ENCODE data around the gene PTAFR. TPM values are rescaled to one million over a fixed set of nuclear protein-coding genes. Genes with fewer than 3 reads are reported as not detected.
A peak's percentile ranks its signal among the peaks of the same experiment; 100 is the strongest.

The PTAFR gene
- total RNA-seq, 2 donors from 2014 or later: 0.12 to 0.46 TPM

DNA sequence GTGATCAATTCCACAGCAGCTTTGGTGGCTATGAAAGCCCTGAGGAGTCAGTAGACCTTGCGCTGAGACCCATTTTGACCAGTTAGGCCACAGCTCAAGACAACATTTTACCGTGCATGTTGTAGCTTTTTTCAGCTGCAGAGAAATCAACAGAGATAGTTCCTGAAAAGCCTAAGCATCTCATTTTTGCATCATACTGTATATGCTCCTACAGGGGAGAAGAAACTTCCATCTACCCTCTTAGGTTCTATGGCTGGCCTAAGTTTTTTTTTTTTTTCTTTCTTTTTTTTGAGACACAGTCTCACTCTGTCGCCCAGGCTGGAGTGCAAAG is 63.3 kb downstream of the PTAFR start:
- no peak overlapping the region for H3K4me3 Mint-ChIP-seq
- peaks cover 39% of the 10 kb centered on the region for H3K27me3 Mint-ChIP-seq (ENCODE audit: low read depth)
- no peaks in the 10 kb centered on the region for H3K9me3 Mint-ChIP-seq
- H3K36me3 Mint-ChIP-seq (ENCODE audit: insufficient read depth in 2 of 2): no peaks in the 10 kb centered on the region
- H3K4me1 Mint-ChIP-seq (ENCODE audit: low read depth): peaks cover 27% of the 10 kb centered on the region
- DNase-seq (no peak), ATAC-seq (replicated peaks in 1 of 2) (no peak)
- no peak overlapping the region for H3K27ac Mint-ChIP-seq

DNA sequence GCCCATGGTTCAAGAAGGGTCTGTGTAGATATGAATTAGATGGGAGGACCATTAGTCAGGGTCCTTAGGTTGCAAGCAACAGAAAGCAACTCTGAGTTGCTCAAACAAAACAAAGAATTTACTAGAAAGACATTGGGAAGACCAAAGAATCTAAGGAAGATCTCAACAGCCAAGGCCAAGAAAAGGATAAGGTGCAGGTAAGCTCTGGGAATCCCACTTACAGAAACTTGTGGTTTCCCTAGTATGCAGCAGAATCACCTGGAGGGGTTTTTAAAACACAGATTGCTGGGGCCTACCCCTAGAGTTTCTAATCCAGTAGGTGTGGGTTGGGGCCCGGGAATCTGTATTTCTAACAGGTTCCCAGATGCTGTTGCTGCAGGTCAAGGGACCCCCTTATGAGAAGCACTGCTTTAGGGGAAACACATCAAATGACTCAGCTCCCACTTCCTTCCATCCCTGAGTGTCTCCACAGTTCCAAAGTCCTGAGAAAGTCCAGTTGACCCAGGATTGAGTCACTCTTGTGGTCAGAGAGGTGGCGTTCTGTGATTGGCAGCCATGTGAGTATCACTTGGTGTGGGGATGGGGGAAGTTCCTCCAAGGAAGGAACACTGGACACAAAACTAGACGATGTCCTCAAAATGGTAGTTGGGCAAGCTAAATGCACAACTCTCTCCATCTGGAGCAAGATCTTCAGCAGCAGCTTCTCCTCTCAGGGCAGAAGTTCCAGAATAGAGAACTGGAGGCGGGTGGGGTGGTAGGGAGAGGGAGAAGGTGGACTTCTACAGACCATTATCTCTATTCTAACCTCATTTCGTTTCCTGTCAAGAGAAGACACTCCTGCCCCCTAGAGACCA is 63.9 kb downstream of the PTAFR start:
- Mint-ChIP-seq H3K36me3 (ENCODE audit: insufficient read depth in 2 of 2) (no peaks in the 10 kb centered on the region), H3K27me3 (ENCODE audit: low read depth) (peaks cover 40% of the 10 kb centered on the region), H3K27ac (no peak overlapping the region), H3K4me1 (ENCODE audit: low read depth) (peaks cover 27% of the 10 kb centered on the region), H3K4me3 (no peak overlapping the region), H3K9me3 (no peaks in the 10 kb centered on the region)
- DNase-seq (peak; percentile 10 to 11), ATAC-seq (replicated peaks in 1 of 2) (no peak)

GRCh38 chr1:28111157-28111556 is 65.3 kb downstream of the PTAFR start:
- ATAC-seq (replicated peaks in 1 of 2) (peak; percentile 20 to 40), DNase-seq (no peak)
- Mint-ChIP-seq H3K4me3 (no peak overlapping the region), H3K27me3 (ENCODE audit: low read depth) (peaks cover 32% of the 10 kb centered on the region), H3K36me3 (ENCODE audit: insufficient read depth in 2 of 2) (no peaks in the 10 kb centered on the region), H3K27ac (no peak overlapping the region), H3K9me3 (no peaks in the 10 kb centered on the region), H3K4me1 (ENCODE audit: low read depth) (peaks cover 27% of the 10 kb centered on the region)

DNA sequence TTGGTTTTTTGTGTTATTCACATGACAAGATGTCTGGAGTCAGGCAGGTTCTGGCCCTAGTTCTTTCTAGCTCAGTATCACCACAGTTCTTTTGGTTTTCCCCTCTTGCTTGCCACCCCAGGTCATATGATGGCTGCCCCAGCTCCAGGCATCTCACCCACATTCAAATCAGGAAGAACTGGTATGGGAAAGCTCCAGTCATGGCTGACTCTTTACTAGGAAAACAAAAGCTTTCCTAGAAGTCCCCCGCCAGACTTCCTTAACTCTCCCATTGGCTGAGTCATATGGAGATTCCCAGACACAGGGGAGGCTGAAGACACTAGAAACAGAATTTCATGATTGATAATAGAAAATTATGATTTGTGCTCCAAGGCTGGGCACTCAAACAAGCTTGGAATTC is 65.9 kb downstream of the PTAFR start:
- Mint-ChIP-seq H3K4me3 (no peak overlapping the region), H3K4me1 (ENCODE audit: low read depth) (peaks cover 25% of the 10 kb centered on the region), H3K9me3 (no peaks in the 10 kb centered on the region), H3K27ac (no peak overlapping the region), H3K36me3 (ENCODE audit: insufficient read depth in 2 of 2) (no peaks in the 10 kb centered on the region), H3K27me3 (ENCODE audit: low read depth) (peaks cover 32% of the 10 kb centered on the region)
- DNase-seq (no peak), ATAC-seq (replicated peaks in 1 of 2) (no peak)

- H3K27me3 Mint-ChIP-seq (ENCODE audit: low read depth): peaks cover 35% of the 10 kb centered on the region
- no peak overlapping the region for H3K27ac Mint-ChIP-seq
- H3K36me3 Mint-ChIP-seq (ENCODE audit: insufficient read depth in 2 of 2): no peaks in the 10 kb centered on the region
- peaks cover 19% of the 10 kb centered on the region for H3K4me1 Mint-ChIP-seq (ENCODE audit: low read depth)
- no peak for ATAC-seq (replicated peaks in 1 of 2)
- no peak overlapping the region for H3K4me3 Mint-ChIP-seq
- no peaks in the 10 kb centered on the region for H3K9me3 Mint-ChIP-seq
- no peak for DNase-seq
These were observed 66.9 kb downstream of the PTAFR start for GRCh38 chr1:28109639-28110038.

- DNase-seq (no peak), ATAC-seq (replicated peaks in 1 of 2) (no peak)
- no peaks in the 10 kb centered on the region for H3K9me3 Mint-ChIP-seq
- peaks cover 17% of the 10 kb centered on the region for H3K4me1 Mint-ChIP-seq (ENCODE audit: low read depth)
- peaks cover 40% of the 10 kb centered on the region for H3K27me3 Mint-ChIP-seq (ENCODE audit: low read depth)
- no peaks in the 10 kb centered on the region for H3K36me3 Mint-ChIP-seq (ENCODE audit: insufficient read depth in 2 of 2)
- no peak overlapping the region for H3K27ac Mint-ChIP-seq
- H3K4me3 Mint-ChIP-seq: no peak overlapping the region
These were observed 68.5 kb downstream of the PTAFR start for GRCh38 chr1:28108001-28108400.

- Mint-ChIP-seq H3K4me1 (ENCODE audit: low read depth) (no peaks in the 10 kb centered on the region), H3K27me3 (ENCODE audit: low read depth) (peaks cover 19% of the 10 kb centered on the region), H3K9me3 (no peaks in the 10 kb centered on the region), H3K4me3 (no peak overlapping the region), H3K27ac (no peak overlapping the region), H3K36me3 (ENCODE audit: insufficient read depth in 2 of 2) (no peaks in the 10 kb centered on the region)
- DNase-seq: no peak
- no peak for ATAC-seq (replicated peaks in 1 of 2)
These were observed 71.5 kb downstream of the PTAFR start for GRCh38 chr1:28104866-28105467.

DNA sequence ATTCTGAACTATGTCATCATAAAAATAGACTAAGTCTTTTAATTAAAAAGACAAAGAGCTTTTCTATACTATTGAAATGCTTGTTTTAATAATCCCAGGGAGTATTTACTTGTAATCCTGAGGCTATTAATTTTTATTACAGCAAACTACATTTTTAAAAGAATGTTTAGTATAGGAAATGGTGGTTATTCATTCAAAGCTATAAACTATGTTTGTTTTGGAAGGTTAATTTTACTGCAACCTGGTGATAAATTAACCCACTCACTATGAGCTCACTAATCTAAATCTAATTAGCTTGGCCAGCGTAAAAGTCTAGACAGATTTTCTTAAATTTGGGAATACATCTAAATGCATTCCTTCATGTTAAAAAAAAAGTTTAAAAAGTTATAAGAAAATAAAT is 74.3 kb downstream of the PTAFR start:
- ATAC-seq (replicated peaks in 1 of 2): no peak
- Mint-ChIP-seq H3K4me1 (ENCODE audit: low read depth) (no peaks in the 10 kb centered on the region), H3K36me3 (ENCODE audit: insufficient read depth in 2 of 2) (no peaks in the 10 kb centered on the region), H3K27me3 (ENCODE audit: low read depth) (peaks cover 10% of the 10 kb centered on the region), H3K4me3 (no peak overlapping the region), H3K27ac (no peak overlapping the region), H3K9me3 (no peaks in the 10 kb centered on the region)
- no peak for DNase-seq

DNA sequence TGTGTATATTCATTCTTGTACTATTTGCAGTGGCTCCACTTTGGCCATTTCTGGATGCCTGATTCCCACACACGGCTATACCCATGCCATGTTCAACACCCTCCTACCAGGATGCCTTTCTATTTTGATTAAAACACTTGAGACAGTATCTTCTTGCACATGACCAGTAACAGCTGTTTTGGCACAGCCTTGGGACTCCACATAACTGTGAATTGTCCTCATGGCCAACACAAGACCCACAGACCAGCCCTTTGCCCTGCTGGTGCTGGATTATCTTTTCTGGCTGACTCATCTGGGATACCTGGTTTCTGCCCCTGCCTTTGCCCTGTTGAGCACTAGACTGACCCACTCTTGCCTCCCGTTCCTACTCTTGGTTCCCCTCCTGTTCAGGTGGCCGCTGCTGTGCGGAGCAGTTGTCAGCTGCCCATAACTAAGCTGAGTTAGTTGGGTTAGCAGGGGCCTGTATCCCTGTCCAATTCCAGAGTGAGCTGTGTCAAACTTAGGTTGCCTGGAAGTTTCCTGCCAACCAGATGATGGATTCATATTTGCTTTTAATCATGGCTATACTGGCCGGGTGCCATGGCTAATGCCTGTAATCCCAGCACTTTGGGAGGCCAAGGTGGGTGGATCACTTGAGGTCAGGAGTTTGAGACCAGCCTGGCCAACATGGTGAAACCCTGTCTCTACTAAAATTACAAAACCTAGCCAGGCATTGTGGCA is 77.3 kb downstream of the PTAFR start:
- DNase-seq (no peak), ATAC-seq (replicated peaks in 1 of 2) (no peak)
- H3K4me1 Mint-ChIP-seq (ENCODE audit: low read depth): no peaks in the 10 kb centered on the region
- H3K27me3 Mint-ChIP-seq (ENCODE audit: low read depth): peaks cover 20% of the 10 kb centered on the region
- H3K27ac Mint-ChIP-seq: no peak overlapping the region
- H3K9me3 Mint-ChIP-seq: no peaks in the 10 kb centered on the region
- H3K36me3 Mint-ChIP-seq (ENCODE audit: insufficient read depth in 2 of 2): no peaks in the 10 kb centered on the region
- no peak overlapping the region for H3K4me3 Mint-ChIP-seq

Other genes with a start within 250 kb of the PTAFR start
- 1 to 10 TPM in 1 of 2 donors, under 1 TPM in 1; 0.41 to 1.5 TPM for gene SMPDL3B, start 241.7 kb downstream of the PTAFR start, total RNA-seq
- gene XKR8, start 216.7 kb downstream of the PTAFR start, total RNA-seq: 10 to 100 TPM in 1 of 2 donors, 1 to 10 TPM in 1; 8.7 to 18.9 TPM
- gene EYA3, start 88.1 kb downstream of the PTAFR start, total RNA-seq: 10 to 100 TPM; 27.0 to 28.9 TPM
- gene DNAJC8, start 56.3 kb upstream of the PTAFR start, total RNA-seq: 10 to 100 TPM; 61.9 to 63.7 TPM
- 100 to 1,000 TPM; 147 to 163 TPM for gene ATP5IF1, start 59.4 kb upstream of the PTAFR start, total RNA-seq
- 100 to 1,000 TPM in 1 of 2 donors, 10 to 100 TPM in 1; 85.3 to 101 TPM for gene SESN2, start 82.8 kb upstream of the PTAFR start, total RNA-seq
- 10 to 100 TPM; 25.9 to 27.9 TPM for gene MED18, start 152.3 kb upstream of the PTAFR start, total RNA-seq
- gene PHACTR4, start 193.1 kb upstream of the PTAFR start, total RNA-seq: 10 to 100 TPM; 29.7 to 33.7 TPM